ENCODE results near the gene CD82.

Gene CD82

DNA sequence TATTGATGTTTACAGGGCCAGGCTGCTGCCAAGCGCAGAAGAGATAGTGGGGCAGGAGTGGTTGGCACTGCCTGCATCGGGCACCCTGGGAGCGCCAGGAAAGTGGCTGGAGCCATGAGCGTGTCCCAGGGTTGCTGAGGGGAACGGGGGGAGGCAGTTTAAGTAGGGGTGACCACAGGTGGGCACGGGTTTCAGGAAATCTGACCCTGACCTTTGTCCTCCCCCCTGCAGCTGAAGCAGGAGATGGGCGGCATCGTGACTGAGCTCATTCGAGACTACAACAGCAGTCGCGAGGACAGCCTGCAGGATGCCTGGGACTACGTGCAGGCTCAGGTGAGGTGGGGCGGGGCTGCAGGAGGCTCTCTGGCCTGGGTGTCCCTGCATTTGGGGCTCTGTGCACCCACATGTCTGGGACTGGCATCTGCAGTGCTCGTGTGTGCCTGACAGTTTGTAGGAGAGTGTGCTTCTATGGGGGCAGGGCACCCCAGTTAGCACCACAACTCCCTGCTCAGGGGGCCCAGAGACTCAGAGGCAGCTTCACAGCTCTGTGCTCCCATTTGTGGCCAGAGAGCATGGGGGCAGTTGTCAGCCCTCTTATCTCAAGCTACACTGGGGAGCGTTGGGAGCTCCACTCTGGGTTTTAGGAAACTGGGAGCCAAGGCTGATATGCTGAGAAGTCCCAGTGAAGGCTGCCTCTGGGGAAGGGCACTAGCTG is 49.7 kb downstream of the CD82 start:
- DNase-seq (ENCODE audit: low read depth in 2 of 3, low spot score in 2 of 3) = no peak

DNA sequence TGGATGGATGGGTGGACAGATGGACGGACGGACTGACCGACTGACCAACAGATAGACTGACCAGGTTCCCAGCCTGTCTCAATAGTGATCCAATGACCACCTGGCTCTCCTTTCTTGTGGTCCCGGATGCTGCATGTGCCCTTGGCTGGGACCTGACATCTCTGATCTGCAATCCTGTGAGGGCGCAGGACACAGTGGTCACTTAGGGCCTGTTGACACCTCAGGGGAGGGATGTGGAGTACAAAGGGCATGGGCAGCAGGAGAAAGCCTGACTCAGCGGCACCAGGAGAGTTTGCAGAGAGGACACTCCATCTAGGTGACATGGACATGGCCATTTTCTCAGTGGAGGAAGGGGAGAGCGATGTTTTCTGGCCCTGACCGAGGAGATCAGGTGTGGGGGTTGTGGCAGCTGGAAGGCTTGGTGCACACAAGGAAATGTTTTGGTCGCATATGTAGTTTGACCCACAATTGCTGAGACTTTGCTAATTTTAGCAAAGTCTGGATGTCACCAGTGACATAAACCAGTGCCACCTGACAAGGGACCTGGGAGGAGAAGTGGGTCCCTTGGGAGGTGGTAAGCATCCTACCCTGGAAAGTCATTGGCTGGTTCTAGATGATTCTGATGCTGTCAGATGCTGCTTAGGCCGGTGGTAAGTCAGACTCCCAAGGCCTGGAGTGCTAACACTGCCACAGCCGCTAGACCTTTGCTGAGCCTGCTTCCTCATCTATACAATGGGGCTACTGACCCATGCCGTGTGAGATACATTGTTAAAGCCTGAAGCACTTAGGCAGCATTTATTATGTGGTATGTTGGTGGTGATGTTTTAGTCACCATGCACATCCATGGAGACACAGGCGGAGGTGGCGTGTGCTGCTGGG is 50.7 kb downstream of the CD82 start:
- no peak for DNase-seq (ENCODE audit: low read depth in 2 of 3, low spot score in 2 of 3)

DNA sequence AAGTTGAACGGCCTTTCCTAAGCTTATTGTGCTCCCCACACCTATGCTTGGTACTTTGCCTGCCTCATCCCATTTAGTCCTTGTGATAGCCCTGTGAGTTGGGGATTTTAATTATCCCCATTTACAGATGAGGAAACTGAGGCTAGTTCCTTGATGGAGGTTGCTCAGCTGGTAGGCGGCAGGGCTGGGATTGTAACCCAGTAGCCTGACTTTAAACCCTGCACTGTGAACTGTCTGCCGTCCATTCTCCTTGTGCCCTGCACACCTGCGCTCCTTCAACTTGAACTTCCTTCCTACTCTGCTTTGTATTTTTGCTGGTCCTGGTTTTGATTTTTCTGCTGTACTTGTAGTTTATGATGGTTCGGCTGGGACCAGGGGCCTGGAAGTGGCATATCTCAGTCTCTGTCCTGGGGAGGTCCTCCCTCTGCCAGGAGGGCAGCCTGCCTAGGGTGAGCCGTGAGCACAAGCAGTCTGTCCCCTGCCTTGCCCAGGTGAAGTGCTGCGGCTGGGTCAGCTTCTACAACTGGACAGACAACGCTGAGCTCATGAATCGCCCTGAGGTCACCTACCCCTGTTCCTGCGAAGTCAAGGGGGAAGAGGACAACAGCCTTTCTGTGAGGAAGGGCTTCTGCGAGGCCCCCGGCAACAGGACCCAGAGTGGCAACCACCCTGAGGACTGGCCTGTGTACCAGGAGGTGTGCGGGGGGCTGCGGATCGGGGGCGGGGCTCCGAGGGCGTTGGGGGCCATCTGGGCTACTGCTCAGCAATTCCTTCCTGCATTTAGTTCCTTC is 52.4 kb downstream of the CD82 start:
- no peak for DNase-seq (ENCODE audit: low read depth in 2 of 3, low spot score in 2 of 3)

DNA sequence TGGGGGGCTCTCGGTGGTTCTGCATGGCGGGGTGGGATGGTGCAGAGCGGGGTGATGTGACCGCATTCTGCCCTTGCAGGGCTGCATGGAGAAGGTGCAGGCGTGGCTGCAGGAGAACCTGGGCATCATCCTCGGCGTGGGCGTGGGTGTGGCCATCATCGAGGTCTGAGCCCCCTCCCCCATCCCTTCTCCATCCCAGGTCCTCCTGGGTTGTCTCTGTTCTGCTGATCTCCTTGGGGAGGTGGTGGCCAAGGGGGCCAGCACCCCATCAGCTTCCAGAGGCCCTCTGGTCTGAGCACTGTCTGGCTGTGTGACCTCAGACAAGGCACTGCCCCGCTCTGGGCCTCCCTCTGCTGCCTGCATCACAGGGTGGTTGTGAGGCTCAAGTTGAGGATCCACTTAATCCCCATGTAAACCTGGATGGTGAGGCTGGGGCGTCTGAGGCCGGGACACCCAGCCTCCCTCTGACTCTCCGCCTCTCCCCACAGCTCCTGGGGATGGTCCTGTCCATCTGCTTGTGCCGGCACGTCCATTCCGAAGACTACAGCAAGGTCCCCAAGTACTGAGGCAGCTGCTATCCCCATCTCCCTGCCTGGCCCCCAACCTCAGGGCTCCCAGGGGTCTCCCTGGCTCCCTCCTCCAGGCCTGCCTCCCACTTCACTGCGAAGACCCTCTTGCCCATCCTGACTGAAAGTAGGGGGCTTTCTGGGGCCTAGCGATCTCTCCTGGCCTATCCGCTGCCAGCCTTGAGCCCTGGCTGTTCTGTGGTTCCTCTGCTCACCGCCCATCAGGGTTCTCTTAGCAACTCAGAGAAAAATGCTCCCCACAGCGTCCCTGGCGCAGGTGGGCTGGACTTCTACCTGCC is 53.3 kb downstream of the CD82 start:
- DNase-seq (ENCODE audit: low read depth in 2 of 3, low spot score in 2 of 3) = no peak

DNA sequence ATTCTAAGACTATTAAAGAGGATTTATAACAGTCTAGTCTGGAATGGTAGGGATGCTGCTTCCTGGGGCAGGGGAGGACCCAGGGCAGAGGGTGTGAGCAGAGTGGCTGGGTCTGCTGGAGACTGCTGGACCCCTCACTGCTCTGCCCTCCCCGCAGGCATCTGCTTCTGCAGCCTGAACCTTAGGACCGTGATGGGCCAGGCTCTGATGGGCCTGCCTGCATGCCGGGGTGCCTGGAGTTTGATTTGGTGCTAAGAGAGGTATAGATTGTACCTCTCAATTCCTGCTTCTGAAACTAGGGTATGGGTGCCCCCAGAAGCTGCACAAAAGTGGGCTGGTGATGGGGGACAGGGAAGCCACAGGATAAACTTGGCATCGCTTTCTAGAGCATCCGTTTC is 54.9 kb downstream of the CD82 start:
- no peak for DNase-seq (ENCODE audit: low read depth in 2 of 3, low spot score in 2 of 3)

DNA sequence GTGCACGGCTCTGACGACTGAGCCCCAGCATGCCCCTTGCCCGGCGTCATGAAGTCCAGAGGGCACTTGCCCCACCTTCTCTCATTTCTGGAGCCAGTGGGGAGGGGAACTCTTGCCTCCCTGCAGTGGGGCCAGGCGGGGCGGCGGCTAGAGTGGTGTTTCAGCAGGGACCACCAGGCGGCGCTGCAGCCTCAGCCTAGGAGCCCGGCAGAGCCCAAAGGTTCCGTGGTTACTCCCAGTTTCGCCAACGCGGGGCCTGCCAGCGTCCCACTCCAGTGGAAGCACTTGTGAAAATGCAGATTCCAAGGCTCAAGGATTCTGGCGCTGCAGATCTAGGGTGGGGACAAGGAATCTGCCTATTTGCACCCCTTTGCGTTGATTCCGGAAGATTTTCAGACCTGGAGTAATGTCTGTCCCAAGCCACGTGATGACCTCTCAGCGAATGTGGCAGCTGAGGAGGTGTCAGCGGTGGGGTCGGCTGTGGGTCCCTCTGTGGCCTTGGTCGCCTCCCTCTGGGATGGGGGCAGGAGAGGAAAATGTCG is 55.7 kb downstream of the CD82 start:
- DNase-seq (ENCODE audit: low read depth in 2 of 3, low spot score in 2 of 3) = peak in 2 of 3 experiments; percentile 40 to 43

DNA sequence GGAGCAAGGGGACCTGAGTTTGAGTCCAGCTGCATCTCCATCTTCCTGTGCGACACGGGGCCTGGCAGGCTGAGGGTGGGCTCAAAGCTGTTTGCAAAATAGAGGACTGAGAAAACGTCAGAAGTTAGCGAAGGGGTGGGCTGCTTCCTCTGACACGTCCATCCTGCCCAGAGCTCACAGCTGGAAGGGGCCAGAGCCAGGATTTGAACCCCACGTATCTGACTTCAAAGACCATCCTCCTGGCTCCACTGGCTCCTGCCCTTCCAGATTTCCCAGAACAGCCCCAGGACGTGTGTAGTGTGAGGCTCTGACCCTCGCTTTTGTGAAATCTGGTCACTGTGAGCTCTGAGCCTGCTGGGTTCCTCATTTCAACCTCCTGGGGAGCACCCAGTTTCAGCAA is 56.3 kb downstream of the CD82 start:
- peak in 1 of 3 experiments; percentile 1 for DNase-seq (ENCODE audit: low read depth in 2 of 3, low spot score in 2 of 3)

DNA sequence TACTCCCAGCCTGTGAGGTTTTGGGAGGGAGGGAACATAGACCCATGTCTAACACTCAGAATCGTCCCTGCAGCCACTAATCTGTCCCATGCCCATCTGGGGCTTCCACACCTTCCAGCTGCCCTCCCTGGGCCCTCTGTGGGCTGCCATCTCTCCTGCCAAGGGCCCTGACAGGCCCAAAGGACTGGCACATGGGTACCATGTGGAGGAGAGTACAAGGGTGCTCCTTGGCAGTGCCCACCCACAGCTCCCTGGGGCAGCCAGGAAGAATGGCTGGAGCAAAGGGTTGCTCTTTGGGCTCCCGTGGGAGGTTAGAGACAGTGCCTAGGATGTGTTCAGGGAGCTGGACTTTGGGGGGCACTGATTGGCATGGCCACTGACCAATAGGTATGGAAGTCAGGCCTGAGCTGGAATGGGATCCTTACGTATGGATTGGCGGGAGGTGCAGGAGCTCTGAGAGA is 56.8 kb downstream of the CD82 start:
- no peak for DNase-seq (ENCODE audit: low read depth in 2 of 3, low spot score in 2 of 3)

DNA sequence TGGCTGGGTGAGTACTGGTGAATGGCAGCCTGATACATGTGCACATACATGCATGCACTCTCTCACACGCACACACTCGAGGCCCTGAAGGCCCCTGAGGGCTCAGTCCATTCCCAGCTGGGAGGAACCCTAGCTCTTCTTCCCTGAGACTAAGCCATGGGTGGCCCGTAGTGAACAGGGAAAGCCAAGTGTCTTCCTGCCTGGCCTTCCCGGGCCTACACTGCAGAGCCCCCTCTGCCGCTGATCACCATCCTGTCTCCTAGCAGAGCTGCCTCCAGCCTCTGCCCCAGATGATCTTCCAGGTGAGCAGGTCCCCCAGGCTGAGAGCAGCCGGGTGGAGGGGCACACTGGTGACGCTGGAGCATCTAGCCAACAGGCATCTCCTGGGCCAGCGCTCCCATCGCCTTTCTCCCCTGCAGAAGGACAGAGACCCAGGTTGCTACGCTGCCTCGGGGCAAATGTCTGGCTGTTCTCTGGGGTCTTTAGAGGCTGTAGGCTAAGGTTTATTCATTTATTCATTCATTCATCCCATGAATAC is 57.3 kb downstream of the CD82 start:
- DNase-seq (ENCODE audit: low read depth in 2 of 3, low spot score in 2 of 3) = peak in 1 of 3 experiments; percentile 0

DNA sequence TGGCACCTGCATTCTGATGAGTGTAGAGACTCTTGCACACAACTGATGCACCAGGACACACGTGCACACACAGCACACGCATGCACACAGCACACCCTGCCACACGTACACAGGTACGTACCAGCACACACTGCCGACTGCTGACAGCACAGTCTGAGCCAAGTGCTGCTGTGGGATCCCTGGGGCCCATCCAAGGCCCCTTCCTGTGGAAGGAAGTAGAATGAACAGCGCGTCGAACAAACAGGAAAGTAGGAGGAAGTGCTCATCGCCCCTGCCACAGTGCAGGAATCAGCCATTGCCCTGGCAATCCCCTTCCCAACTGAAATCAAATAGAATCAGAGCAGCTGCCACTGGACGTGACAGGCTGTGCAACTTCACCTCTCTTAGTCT is 57.9 kb downstream of the CD82 start:
- peak in 1 of 3 experiments; percentile 5 for DNase-seq (ENCODE audit: low read depth in 2 of 3, low spot score in 2 of 3)

DNA sequence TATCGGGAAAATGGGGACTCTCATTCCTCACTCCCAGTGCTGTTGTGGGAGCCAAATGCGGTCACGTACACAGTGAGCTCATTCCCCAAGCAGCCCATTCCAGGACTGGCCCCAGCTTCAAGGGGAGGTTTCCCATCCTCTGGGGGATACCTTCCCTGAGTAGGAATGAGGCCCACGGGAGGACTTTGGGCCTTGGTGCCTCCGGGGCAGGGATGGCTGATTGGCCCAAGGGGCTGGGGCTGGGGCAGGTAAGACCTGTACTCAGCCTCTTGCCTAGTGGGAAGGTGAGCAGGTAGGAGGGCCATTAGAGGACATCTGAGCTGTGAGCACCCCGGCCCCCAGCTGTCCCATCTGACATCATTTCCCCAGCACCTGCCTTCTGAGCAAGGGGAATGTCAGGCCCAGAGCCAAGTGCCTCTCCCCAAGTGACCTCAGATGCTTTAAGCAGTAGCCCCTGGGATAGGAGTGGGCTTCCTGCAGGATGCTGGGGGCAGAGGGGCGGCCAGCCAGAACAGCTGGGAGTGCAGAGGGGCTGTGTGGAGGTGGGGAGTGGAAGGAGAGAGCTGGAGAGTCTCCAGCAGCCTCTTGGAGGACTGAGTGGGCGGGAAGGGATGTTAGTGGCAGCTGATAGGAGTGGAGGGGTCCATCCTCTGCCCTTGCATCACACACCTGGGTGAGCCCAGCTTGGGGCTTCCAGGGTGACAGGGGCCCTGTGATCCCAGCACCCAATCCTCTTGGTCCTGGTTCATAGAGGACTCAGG is 58.4 kb downstream of the CD82 start:
- DNase-seq (ENCODE audit: low read depth in 2 of 3, low spot score in 2 of 3) = no peak

DNA sequence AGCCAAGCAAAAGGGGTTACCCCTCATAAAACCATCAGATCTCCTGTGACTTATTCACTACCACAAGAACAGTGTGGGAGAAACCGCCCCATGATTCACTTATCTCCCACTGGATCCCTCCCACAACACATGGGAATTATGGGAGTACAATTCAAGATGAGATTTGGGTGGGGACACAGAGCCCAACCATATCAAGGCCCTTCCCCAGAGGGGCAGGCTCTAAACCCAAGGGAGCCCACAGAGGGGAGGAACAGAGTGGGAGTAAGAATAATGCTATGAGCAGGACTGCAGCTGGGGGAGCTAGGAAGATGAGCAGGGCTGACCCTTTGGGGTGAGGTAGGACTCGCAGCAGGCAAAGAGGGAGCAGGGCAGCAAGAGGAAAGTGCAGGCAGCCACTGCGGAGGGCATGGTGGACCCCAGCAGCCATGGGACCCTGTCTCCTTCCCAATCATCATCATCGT is 59.3 kb downstream of the CD82 start:
- no peak for DNase-seq (ENCODE audit: low read depth in 2 of 3, low spot score in 2 of 3)

DNA sequence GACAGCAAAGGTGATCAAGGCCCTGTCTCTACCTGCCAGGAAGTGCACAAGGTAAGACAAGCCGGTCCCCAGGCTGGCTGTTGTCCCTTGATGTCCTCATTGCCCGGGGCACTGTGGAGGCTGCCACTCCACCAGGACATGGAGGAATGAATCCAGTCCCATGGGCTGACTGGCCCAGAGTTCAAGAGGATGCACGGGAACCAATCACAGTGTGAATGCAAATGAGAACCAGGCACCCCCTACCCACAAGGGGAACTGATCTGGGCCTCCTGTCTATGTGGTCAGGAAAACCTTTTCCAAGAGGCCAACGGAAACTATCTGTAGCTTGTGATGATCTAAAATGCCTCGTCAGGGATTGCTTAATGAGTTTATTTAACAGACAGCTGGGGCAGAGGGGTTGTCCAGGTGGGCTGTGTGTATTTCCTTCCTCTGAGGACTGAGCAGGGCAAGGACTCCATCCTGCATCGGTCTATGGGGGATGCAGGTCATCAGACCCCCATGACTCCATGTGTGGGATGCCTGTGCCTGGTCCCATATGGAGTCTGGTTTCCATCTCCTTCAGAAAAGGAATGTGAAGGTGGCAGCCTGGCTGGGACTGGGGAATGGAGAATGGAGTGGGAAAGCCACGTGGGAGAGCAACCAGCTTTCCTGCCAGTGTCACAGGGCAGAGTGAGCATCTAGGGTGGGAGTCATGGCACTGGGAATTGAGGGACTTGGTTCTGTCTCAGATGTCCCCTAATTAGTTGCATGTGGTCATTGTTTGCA is 60.5 kb downstream of the CD82 start:
- no peak for DNase-seq (ENCODE audit: low read depth in 2 of 3, low spot score in 2 of 3)

DNA sequence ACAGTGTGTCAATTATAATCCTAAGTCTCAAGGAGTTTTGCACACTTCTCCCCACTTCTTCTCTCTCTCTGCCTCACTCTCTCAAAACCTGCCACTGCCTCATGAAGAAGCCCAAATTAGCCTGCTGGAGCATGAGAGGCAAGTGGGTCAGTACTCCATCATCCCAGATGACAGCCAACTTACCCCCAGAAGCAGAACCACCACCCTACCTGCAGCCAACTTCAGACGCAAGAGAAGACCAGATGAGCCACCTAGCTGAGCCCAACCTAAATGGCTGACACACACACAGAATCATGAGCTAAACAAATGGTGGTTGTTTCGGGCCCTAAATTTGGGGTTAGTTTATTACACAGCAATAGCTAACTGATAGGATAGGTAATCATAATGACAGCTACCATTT is 61.2 kb downstream of the CD82 start:
- no peak for DNase-seq (ENCODE audit: low read depth in 2 of 3, low spot score in 2 of 3)

DNA sequence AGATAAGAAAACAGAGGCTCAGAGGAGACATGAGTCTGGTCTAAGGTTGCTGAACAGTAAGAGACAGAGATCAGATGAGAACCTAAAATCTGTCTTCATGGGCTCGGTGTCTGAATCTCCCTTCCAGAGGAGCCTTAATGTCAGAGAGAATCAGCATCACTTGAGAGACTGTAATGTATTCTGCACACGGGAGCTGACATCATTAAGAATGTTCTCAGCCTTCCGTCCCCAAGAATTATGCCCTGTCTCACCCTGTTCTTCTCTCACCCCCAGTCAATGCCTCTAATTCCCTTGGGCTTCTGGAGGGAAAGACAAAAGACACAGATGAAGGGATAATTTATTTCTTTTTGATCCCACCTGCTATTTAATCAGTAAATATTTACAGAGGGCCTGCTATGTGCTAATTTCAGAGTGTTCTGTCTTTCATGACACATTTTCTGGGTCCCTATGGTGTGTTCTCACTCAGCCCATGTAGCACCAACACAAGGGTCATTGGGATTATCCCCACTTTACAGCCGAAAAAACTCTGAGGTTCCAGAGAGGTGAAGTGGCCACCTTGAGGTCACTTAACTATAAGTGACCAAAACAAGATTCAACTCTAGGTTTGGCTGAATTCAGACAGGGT is 61.8 kb downstream of the CD82 start:
- DNase-seq (ENCODE audit: low read depth in 2 of 3, low spot score in 2 of 3) = no peak

DNA sequence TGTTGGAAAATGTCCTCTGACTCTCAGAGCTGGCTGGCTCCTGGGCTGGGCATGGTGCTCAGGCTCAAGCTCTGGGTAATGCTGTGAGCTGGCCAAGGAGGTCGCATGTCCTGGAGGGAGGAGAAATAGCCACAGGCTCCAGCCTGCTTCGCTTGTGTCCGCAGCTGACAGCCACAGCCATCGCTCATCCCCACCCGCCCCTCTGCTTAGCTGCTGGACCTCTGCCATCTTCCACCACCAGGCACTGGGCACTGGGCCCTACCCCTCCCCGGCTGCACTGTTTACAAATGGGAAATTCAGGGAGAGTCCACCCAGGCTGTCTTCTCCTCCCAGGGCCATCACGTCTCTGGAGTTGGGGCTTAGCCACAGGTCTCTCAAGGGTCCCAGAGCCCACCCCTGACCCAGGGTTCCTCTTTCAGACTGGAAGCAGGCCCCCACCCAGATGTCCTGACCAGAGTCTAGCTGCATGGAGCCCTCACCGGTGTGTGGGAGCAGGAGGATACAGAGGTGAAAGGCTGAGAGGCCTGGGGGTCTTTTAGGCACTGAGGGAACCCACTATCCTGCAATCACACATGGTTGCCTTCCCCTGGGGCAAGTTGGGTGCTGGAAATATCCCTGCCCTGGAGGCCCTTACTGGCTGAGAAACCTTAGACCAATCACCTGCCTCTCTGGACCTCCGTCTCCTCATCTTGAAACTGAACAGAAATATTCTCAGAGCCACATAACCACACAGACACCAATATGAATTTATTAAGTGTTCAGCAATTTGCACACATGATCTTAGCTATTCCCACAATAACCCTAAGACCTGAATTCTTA is 62.7 kb downstream of the CD82 start:
- DNase-seq (ENCODE audit: low read depth in 2 of 3, low spot score in 2 of 3) = no peak
